ACHN (cell line): ENCODE data around the gene FER1L5.
"Not testable (repeated sequence)": the region's sequence is repeated elsewhere in the genome, so short reads cannot be mapped to it uniquely, and the experiment has no call there.

Experiments used
- DNase-seq: peaks from one replicate; pipeline ENCODE4 v3.0.0-alpha.2; 2015
- in situ Hi-C: cut with HindIII; loops from 2 replicates; pipeline ENCODE4 v1.10.0; 2017; ENCODE audit warnings: low sequenced_read_pairs, low pct_ligation_motif_present, low pct_unique_long_range_greater_than_20kb

FER1L5 gene

GRCh38 chr2:96665717-96666116 lies 23.2 kb downstream of the FER1L5 start:
- DNase-seq, in situ Hi-C loops: not testable (repeated sequence)

- no peak for DNase-seq
- in situ Hi-C loops = no loop called here
These were observed 26.2 kb downstream of the FER1L5 start for GRCh38 chr2:96668771-96669170.

GRCh38 chr2:96669539-96670215 lies 27.1 kb downstream of the FER1L5 start:
- DNase-seq = no peak
- in situ Hi-C loops = no loop called here

DNA sequence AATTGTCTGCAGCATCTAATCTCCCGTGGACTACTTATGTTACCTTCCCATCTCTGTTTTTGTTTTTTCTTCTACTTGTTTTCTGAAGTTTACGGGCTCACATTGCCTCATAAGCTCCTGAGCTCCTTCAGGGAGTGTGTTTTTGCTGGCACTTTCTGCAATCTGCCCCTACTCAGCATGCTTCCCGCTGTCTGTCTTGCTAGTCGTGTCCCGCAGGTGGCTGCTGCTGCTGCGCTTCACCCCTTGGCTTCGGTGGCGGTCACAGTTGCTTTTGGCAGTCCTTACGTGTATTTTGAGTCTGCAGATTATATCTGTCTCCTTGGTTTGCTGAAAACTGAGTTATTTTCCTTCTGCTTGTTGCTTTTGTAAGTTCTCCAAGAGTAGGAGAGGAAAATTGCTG lies 37.3 kb downstream of the FER1L5 start:
- no peak for DNase-seq
- in situ Hi-C loops = no loop called here

DNA sequence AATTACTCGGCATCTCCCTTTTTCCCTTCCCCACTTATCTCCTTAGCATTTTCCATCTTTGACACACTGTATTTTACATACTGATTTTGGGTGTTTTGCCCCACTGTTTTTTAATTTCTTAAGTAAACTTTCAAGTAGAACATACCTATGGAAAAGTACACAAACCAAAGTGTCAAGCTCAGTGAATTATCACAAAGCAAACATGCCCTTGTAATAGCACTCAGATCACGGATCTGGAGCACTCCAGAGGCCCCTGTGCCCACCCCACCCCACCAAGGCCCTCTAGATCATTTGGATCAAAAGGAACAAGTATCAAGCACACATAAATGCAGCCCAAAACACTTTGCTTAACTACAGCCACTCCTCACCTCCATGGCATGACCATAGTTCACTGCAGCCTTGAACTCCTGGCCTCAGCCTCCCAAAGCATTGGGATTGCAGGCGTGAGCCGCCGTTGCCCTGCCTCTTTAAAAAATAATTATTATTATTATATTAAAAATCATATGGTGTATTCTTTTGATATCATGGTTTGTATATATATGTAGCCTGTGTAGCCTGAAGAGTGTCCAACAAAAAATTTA lies 38.1 kb downstream of the FER1L5 start:
- in situ Hi-C loops = no loop called here
- no peak for DNase-seq

DNA sequence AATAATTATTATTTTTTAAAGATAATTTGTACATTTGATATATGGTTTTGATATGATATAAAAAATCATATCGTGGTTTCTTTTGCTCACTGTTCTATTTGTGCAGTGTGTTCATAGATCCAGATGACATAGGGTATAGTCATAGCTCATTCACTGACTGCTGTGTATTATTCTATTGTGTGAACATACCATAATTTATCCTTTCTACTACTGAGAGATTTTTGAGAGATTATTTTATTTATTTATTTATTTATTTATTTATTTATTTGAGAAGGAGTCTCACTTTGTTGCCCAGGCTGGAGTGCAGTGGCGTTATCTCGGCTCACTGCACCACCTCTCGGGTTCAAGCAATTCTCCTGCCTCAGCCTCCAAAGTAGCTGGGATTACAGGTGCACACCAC lies 39.0 kb downstream of the FER1L5 start:
- in situ Hi-C loops = no loop called here
- DNase-seq = no peak

- in situ Hi-C loops = no loop called here
- DNase-seq = no peak
These were observed 40.7 kb downstream of the FER1L5 start for GRCh38 chr2:96683307-96683706.

DNA sequence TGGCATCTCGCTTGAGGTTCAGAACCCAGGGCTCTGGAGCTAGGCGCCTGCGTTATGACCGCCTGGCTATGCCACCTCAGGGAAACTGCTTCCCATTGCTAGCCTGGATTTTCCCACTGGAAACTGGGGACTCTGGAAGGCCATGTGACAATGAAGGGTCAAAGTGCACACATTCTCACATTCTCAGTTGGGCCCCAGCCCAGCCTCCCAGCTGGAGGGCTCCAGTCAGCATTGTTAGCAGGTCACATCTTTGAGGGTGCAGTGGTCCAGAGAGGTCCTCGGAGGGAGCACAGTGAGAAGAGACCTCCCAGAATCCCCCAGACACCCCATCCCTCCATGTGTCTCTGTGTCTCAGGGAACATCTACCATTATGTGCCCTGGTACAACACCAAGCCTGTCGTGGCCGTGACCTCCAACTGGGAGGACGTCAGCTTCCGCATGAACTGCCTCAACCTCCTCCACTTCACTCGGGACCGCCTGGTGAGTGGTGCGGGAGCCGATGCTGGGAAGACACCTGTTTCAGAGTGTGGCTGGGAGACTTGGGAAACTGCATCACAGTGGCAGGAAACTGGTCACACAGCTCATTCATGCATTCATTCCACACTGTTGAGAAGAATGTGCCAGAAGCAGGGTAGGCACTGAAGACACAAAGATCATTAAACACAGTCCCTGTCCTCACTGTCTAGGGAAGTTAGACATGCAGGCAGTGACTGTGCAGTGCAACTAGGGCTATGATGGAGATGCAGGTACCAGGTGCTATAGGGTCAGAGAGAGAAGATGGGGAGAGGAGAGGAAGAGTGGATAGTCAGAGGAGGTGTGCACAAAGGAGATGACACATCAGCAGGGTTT lies 41.6 kb downstream of the FER1L5 start:
- in situ Hi-C loops = no loop called here
- DNase-seq = no peak

DNA sequence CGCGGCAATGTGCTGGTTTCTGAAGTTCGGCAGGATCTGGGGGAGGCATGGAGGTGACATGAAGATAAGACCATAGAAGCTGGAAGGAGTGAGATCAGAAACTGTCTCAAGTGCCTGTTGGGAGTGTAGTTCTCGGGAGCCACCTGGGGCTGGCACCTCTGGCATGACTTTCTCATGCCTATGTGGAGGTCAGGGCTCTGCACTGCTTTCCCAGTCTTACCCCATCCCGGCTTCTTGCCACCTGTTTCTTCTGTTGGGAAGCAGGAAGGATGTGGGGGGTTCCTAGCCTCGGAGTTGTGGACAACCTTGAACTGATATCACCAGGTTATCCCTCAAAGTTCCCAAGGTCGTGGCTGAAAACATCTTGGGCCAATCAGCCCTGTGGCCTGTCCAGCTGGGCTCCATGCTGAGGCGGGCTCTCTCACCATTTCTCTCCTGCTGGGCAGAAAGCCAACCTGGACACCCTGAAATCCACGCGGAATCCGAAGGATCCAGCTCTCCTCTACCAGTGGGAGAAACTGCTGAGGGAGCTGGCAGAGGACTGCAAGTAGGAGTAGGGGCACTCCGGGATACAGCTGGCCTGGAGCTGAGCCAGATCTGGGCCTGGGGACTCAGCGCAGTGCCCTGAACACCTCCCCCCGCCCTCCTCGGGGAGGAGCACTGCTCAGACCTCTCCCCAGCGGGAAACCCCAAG lies 42.5 kb downstream of the FER1L5 start:
- DNase-seq = no peak
- in situ Hi-C loops = no loop called here

GRCh38 chr2:96685577-96686459 lies 43.3 kb downstream of the FER1L5 start:
- DNase-seq = no peak
- in situ Hi-C loops = no loop called here

DNA sequence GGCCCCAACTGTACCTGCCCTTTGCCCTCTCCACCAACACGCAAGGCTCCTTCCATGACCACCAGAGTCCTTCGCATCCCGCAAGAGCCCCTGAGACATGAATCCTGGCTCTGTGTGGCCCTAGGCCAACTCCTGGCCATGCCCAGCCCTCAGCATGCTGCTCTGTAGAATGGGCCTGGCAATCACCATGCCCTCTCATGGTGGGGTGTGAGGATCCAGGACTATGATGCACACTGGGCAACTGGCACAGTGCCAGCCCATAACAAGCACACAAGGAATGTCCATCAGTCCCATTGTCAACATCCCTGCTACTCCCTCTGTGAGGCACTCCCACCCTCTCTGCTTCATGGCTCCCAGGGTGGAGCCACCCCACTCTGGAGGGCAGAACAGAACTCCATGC lies 44.7 kb downstream of the FER1L5 start:
- in situ Hi-C loops = no loop called here
- DNase-seq = no peak

DNA sequence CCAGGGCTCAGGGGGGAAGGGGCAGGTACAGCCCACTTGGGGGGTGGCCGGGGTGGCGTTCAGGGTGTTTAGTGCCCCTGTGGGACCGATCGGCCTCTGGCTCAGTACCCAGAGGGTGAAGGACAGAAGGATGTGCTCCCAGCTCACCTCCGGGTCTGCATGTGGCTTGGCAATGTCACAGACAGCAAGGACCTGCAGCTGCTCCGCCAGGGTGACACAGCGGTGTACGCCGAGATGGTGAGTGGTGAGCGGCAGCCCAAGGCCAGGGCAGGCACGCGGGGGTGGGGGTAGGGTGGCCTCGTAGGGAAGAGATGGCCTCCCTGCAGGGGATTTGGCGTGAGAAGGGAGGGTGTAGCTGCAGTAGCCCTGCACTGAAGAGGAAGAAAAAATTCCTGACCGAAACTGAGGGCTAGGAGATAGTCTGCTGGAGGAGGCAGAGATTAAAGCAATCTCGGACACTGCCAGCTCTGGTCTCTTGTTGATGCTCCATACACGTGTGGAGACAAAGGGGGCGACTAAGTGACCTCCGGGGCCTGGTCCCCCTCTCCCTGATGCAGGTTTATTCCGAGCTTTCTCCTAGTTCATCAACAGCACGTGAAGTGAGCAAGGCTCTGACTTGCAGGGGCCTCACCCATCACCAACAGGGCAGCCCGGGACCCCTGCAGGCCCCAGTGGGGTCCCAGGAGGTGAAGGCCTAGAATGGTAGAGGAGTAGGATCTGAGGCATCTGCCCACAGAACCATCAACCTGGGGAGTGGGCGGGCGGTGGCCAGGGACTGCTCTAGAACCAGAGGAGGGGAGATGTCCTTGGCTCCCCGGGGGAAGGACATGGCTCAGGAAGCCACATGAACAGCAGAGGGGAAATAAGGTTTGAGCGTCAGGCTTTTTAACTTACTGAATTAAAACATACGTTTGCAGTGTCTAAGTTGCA lies 45.4 kb downstream of the FER1L5 start:
- in situ Hi-C loops = no loop called here
- DNase-seq = no peak

DNA sequence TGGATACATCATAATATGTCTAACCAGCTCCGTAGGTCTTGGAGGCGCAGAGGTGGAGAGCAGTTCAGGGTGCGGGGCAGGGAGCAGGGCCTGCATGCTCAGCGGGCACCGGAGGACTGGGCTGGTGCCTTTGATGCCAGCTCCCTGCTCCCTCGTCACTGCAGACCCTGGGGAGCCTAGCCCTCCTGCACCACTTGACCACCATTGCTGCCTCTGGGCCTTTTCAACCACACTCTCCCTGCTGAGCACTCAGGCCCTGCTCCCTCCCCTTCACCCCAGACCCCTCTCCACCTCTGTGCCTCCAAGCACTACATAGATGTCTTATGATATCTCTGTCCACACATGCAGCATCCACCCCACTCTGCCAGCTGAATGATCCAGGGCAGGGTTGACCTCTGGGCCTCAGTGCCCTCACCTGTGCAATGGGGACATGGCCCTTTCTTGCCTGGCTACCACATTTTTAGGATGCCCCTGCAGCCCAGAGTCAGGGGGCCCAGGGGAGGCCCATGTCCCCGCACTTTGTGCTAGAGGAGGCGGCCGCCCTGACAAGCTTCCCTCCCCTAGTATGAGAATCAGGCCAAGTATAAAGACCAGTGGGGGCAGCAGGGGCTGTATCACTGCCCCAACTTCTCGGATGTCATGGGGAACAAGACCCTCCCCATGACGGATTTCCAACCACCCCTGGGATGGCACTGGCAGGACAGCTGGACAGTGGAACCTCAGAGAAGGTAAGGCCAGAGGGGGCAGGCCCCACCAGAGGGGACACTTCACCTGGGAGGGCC lies 46.3 kb downstream of the FER1L5 start:
- no peak for DNase-seq

GRCh38 chr2:96689431-96689991 lies 46.9 kb downstream of the FER1L5 start:
- in situ Hi-C loops = no loop called here
- no peak for DNase-seq

More for the DNA sequence above, 46.3 kb downstream of the FER1L5 start:
- in situ Hi-C loops = no loop called here

DNA sequence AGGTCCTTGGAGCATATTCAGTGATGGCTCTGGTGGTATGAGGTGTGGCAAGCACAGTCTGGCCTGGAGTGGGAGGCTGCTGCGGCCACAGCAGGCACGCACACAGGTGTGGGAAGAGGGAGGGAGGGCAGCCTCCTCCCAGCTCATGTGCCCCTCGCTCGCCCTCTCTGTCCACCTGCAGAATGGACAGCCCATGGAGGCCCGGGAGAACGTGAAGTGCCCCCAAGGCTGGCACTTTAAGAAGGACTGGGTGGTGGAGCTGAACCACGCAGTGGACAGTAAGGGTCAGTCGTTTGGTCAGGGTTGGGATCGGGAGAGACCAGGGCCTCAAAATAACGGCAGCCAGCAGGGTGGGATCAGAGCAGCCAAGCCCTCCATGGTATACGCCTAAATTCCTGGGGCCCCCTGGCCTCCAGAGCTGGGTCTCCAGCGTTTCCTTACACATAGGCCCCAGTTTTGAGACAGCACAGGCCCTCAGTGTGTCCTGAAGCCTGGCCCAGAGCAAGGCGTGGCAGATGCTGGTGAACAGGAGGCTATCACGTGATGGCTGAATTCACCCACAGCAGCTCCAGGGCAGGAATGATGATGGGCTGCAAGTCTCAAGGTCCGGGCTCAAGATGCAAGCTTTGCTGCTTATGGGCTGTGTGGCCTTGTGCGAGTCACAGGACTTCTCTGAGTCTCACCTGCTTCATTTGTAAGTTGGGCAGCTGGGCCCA lies 47.9 kb downstream of the FER1L5 start:
- in situ Hi-C loops = no loop called here
- DNase-seq = no peak
